HG03045 (cell line): ENCODE measurements around the gene ATXN7L1.

Experiments
- ATAC-seq: cut with Tn5 transposase; IDR thresholded peaks from one replicate; pipeline ENCODE4 v1.9.1; 2021; ENCODE audit warnings: mild to moderate bottlenecking, moderate library complexity; ENCODE audit not compliant: unreplicated experiment

Gene ATXN7L1

DNA sequence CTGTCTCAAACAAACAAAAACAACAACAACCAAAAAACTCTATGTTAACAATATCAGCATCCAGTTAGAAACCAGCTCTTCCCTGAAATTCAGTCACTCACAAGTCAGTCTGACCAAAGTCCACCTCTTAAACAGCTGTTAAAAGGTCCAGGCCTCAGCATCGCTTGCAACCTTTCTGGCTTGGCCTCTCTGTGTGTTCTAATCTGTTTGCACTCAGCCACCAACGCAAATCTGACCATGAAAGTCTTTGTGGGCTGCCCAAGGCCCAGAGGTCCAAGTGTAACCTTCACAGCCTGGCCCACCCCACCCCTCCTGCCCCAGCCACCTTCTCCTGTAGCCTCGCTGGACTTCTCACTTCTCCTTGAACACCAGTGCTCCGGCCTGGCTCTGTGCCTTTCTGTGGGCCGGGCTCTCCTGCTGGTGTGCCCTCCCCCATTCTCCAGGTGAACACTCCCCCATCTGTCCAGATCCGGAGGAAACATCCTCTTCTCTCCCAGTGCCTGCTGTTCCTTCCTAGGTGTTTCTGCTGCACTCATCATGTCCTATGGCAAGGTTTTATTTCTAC lies 222.9 kb downstream of the ATXN7L1 start:
- ATAC-seq: no peak

DNA sequence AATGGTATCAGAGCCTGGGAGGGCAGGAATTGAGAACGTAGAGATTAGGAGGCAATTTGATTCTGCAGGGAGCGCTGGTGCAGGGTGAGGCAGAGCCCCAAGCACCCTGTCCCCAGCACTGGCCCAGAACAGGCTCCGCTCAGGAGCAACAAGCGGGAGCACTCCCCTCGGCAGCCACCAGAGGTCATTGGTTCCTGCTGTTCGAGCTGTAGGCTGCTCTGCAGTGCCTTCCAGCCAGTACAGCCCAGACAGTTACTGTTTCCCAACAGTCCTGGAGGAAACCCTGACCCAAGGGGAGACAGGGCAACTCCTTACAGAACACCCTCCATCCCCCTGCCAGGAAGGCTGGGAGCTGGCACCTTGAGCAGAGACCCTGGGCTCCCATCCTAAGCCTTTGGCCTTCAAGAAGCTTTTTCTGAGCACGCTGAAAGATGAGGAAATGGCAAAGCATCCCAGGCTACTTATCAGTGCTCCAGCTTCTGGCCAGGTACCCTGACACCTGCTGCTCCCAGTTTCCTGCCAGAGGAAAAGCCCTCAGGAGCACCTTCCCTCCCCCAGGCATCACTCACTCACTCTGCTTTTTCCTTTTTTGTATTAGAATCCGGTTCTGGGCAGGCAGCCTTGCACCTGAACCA lies 223.9 kb downstream of the ATXN7L1 start:
- ATAC-seq: peak; percentile 80

DNA sequence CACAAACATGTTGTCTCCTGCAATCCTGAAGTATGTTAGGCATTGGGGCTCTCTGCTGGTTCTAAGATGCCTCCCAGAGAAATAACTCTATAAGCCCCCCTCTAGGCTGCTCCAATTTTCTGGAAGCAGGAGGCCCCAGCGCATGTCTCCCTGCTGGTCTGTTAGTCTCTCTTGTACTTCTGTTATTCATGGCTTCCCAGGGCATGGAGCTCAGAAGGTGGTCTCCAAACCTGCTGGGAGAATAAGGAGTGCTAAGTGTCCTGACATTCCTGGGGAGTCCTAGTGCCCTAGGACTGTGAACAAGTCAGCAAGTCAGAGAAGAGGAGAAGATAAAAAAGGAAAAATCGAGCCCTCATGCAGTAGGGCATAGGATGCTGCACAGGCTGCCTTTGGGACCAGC lies 224.6 kb downstream of the ATXN7L1 start:
- no peak for ATAC-seq

DNA sequence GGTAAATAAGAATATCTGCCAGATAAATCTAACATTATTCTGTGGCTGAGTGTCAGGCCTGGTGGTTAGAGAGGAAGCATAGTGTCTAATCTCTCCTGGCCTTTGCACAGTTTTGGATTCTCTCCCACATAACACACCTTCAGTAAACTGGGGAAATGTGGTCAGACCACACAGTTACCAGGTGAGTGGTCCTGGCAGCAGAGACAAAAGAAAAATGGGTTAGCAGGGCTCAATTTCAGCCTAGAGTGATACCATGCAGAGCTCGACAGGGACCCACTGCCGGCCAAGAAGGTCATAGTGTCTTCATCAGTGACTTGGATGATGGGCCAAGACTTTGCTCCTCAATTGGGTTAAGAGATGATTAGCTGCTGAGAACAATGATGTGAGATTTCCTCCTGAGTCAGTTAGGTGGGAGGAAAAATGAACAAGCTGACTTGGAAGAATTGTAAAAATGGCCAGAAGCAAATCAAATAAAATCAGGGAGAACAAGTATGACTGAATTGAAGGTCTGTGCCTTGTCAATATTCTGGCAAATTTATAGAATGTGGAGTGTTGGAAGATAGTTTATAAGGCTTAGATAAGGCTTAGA lies 225.9 kb downstream of the ATXN7L1 start:
- ATAC-seq: no peak

DNA sequence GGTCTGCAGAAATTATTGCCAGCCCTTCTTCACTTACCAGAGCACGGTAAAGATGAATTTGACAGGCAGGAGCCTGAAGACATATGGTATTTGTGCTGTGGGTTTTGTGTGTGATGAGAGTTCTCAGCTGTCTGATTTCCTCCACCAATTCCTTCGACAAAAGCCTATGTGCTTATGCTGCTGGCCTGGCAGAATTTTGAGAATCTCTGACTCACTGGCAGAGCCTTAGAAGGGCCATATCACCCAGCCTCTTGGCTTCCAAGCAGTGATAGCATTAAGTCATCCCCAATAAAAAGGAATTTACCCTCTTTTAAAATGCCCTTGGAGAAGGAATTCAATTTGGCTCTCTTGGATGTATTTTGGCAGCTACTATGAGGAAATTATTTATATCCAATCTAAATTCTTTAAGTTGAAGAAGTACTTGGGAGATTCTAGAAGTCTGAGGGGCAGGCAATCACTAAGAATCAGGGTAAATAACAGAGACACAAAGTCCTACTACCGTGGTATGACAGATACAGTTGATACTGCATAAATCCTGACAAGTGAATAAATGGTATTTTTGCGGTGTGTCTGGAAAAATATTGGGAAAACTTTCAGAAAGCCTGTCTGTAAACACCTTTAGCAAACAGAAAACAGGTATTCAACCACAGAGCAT lies 226.5 kb downstream of the ATXN7L1 start:
- ATAC-seq: no peak

DNA sequence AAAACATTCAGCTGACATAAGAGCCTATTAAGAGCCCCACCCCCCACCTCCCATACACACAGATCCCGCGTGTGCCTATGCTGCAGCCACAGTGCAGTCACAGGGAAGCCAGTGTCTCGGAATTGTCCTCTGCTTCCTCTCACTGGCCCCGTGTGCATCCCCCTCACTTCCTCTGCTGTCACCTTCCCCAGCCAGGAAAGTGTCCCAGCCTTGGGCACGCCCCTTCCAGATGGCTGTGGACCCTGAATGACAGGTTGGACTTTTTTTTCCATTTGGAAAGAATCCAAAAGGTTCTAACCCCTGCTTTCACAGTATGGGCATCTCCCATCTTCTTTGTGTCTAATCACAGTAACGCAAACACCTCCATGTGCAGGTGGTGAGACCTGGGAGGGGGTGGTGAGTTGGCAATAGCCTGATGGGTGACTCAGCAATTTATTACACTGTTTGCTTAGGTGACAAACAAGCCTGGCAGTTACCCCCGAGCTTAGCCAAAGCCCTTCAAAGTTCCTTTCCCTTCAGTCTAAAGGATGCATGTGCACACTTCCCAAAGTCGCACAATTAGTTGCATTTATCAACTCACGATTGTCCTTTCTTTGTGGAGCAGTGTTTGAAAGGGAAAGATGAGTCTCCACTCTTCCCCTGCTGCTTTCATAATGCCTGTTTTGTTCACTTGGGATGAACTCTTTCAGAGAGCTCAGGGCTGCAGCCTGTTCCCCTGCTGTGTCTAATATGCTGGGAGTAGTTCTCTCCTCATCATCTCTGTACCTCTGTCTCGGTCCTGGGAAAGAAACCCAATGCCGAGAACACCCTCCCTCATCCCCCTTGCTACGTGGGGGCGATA lies 227.6 kb downstream of the ATXN7L1 start:
- no peak for ATAC-seq

DNA sequence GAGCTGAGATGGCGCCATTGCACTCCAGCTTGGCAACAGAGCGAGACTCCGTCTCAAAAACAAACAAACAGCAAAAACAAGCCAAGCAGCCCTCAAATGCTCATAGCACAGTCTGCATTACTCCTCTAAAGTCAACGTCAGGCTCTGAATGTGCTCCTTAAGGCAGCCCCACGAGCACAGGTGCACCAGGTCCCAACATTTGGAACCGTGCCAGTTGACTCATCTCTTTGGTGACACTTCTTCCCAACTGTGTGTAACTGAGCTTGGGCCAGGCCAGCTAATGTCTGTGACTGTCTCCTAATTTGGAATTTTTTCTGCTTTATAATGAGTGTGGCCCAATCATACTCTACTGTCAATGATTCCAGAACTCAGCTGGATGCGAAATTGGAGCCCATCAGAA lies 228.8 kb downstream of the ATXN7L1 start:
- ATAC-seq: no peak

DNA sequence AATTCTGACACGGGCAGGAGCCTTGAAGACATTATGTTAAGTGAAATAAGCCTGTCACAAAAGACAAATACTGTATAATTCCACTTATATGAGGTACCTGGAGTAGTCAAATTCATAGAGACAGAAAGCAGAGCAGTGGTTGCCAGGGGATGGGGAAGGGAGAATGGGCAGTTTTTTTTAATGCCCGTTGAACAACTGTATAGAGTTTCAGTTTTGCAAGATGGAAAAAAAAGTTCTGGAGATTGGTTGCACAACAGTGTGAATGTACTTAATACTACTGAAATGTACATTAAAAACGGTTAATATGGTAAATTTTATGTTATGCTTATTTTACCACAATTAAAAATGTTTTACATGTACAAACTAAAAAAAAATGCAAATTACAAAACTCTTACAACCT lies 231.5 kb downstream of the ATXN7L1 start:
- no peak for ATAC-seq

DNA sequence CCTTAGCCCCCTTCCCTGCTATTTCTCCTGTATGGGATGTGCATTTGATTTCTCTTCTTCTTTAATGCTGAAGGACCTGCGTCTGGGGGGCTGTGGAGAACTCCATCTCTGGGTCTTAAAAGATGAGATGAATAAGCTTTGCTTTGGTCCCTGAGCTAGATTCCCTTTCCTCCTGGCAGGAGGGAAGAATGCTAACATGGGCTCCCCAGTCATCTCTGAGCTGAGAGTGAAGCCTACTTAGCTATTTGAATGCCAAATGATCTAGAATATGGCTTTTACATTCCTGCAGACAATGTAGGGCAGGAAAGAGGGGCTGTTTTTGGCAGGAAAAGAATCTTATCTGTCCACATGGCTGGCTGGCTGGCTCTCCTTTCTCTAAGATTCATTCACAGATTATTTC lies 232.5 kb downstream of the ATXN7L1 start:
- ATAC-seq: no peak

DNA sequence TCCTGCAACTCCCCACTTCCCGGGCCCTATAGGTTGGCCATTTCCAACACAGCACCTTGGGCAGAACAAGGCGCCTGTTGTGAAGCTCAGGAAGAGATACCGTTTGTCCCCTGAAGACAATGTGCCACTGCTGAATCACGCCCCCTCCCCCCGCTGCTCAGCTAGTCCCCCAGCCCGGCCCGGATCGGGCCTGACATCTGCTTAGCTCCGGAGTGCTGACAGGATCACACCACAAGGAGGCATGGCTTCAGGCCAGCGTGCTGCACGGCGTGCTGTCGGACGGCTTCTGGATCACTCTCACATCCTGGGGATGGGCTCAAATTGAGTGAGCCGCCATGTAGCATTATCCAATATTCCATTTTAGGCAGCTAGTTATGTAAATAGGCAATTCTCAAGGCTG lies 233.0 kb downstream of the ATXN7L1 start:
- ATAC-seq: no peak

DNA sequence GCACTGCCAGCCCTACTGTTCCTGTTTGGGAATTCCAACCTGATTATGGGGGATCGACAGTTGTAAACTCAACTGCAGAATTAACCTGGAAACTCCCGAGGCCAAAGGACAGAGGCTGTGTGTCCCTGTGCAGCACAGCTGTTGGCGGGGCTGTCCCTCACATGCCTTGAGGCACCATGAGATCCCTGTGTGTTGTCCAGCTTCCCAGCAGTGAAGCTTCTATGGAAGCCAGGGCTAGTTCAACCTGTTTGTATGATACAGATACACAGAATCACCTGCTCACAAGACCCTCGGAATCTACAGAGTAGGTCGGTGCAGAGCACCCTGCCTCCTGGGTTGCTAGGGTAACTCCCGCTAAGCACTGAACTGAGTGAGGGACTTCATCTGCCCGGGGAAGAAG lies 234.1 kb downstream of the ATXN7L1 start:
- ATAC-seq: no peak

DNA sequence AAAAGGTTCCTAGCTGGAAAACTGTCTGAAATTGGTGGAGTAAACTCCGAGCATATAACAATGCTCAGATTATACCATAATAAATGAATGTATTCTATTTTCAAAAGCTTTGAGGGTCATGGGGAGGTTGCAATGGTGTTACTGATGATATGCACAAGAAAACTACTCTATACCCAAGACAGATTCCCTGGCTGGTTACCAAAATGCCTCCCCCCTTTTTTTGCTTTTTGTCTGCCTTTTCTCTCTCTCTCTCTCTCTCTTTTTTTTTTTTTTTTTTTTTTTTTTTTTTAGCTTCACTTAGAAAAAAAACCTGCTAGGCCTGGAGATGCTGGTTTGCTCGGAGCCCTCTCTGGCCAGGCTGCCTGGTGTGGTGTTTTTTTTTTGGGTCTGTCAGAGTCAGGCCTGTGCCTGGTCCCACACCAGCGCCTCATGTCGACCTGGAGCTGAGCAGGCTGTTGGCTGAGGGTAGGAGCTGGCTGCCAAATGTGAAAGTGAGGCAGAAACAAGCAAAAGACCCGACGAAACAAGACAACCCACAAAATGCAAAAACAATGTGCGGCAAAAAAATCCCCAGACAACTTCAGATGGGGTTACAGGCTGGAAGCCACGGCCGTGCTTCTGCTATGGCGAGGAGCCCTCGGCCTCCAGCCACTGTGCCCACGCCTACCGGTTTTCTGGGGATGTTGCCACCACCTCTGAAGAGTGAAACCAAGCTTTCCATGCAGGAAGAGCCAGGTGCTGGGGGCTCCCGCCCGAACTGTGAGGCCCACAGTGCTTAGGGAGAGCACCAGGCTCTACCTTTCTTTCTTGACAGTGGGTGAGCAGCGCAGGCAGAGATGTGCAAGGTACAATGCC lies 235.2 kb downstream of the ATXN7L1 start:
- no peak for ATAC-seq

DNA sequence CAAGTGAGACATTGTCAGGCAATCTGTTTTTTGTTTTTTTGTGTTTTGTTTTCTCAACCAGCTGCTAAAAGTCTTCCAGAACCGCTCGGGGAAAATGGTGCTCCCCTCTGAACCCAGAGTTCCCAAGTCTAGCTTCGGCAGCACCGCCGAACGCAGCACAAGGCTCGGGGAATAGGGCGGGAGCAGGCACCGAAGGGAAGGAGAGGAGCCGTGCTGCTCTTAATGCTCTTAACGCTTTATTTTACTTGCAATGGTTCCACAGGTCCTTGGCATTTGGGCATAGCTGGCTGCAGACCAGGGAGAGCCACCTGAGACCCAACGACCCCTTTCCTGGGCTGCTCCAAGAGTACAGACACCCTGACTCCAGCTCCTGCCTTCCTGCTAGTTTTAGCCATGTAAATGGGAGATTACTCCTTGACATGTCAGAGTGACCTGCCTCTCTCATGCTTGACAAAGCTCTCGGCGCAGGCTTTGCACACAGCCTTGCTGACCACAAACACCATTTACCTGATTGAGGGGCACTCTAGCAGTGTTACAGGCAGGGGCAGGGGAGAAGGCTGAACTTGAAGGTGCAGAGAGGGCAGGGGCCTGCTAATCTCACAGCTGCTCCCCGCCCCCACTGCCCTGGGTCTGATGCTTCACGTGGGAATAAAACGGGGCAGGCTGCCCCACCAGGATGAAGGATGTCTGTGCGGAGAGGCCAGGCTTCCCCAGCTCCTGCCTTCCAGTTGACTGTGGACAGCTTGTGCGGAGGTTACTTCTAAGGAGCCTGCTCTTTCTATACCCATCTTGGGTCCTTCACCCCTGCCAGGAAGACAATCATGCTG lies 236.5 kb downstream of the ATXN7L1 start:
- ATAC-seq: no peak

DNA sequence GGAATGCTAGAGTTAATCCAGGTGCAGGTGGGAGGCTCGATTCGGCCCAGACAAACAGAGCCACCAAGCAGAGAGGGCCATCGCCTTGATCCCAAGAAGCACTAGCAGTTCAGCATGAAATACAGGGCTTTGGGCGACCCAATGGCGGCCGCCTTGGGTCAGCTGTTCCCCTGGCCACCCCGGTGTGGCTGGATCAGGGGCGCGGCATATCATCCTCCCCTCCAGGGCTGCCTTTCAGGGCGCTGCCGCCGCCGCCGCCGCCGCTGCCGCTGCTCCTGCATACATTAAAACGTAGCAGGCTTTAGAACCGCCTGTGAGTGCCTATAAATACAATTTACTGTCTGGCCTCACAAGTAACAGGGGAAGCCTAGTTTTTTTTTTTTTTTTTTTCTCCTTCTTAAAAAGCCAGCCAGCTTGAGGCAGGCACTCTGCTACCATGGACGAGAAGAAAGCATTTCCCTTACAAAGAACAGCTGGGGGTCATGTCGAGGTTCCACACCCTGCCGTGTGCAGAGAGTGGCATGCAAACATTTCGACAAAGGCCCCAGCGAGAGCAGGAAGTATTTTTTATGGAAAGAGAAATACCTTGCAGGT lies 237.4 kb downstream of the ATXN7L1 start:
- ATAC-seq: no peak

DNA sequence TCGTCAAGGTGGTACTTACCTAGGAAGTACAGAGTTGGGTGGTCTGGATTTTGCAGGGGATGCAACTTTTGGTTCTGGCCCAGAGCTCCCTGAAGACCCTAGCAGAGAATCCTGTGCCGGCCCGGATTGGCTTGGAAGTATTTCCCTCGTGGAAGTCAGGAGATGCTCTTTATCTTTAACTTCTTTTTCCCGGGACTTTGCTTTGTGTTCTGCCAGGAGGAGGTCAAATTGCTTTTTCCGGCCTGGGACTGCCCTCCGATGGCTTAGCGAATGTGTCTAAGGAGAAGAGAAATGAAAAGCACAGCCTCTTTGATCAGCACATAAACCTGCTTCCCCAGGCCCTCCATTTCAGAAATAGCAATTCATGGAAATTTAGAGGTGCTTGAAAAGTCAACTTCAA lies 238.1 kb downstream of the ATXN7L1 start:
- no peak for ATAC-seq

DNA sequence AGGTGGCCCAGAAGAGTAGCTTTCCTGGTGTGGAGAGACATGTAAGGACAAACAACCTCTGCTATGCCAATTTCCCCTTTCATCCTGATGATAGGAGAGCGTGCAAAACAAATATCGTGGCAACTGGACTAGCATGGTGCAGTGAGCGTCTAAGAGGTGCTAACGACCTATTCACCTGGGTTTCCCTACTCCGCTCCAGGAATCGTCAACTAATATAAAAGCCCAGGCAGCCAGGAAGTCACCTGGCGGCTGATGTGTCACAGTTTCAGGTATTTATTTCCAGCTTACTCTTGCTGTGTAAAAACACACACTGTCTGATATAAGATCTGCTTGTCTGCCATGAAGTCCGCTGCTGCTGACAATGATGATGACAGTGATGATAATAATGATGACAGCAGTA lies 238.6 kb downstream of the ATXN7L1 start:
- no peak for ATAC-seq

DNA sequence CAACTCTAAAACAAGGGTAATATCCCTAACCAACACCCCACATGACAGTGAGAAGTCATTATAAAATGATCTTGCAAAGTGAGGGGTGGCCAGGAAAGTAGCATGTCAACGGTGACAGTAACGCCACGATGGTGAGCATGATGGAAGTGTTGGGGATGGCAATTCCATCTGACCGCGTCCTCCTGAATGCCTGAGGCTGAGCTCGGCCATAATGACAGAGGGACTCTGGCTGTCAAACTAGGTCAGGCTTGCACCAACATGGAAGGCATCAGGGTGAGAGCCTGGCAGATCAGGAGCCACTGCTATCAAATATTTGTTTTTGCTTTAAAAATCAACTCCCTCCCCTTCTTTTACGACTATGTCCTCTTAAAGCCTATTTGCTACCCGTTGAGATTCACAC lies 239.4 kb downstream of the ATXN7L1 start:
- ATAC-seq: no peak

DNA sequence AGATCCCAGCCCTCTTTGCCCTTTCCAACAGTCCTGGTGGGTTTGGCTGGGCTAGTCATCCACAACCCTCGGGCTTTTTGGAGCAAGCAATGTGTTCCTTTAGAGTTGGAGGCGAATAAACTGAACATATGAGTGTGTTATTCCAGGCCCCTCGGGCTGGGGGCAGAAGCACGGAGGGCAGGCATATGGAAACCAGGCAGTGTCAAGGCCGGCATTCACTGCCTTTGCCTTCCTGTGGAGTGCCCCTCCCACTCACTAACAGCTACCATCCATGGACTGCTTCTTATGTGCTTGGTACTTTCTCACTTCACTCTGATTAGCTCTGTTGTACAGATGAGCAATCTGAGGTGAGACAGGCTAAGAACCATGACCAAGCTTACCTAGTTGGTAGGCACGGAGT lies 241.2 kb downstream of the ATXN7L1 start:
- no peak for ATAC-seq

DNA sequence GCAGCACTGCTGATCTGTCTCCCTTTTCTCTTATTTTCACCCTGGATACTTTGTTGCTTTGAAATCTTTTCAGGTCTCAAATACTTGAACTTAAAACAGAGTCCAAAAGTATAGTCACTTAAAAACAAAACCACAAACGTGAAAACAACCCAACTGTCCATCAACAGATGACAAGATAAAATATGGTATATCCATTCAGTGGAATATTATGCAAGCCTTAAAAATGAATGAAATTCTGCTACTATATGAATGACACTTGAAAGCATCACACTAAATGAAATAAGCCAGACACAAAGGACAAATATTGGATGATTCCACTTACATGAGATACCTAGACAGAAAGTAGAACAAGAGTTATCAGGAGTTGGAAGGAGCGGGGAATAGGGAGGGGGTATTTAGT lies 250.4 kb downstream of the ATXN7L1 start:
- no peak for ATAC-seq
